ENCODE measurements around the gene CREB3L2.

The CREB3L2 gene

GRCh38 chr7:137990251-137990941 is 11.5 kb downstream of the CREB3L2 start:
- Histone ChIP-seq H3K27ac (ENCODE audit: low read depth, low read length) (peak overlapping the region; percentile 63), H3K4me1 (ENCODE audit: control insufficient read depth in 1 of 2, insufficient read depth in 2 of 2, low read length in 2 of 2) (peaks cover 58% of the 10 kb centered on the region in 2 donors), H3K4me3 (ENCODE audit: low read depth in 1 of 2, low read length in 2 of 2) (no peak overlapping the region), H3K9me3 (ENCODE audit: control insufficient read depth in 1 of 2, low read length in 2 of 2) (no peaks in the 10 kb centered on the region), H3K9ac (ENCODE audit: low read depth in 1 of 2, low read length in 2 of 2) (no peak overlapping the region), H3K36me3 (ENCODE audit: control insufficient read depth in 1 of 2, insufficient read depth in 2 of 2, low read length in 2 of 2) (no peaks in the 10 kb centered on the region), H3K27me3 (ENCODE audit: control insufficient read depth in 1 of 2, insufficient read depth in 2 of 2, low read length in 2 of 2) (no peaks in the 10 kb centered on the region)

- Histone ChIP-seq H3K36me3 (ENCODE audit: control insufficient read depth in 1 of 2, insufficient read depth in 2 of 2, low read length in 2 of 2) (no peaks in the 10 kb centered on the region), H3K9ac (ENCODE audit: low read depth in 1 of 2, low read length in 2 of 2) (peak overlapping the region in 1 of 2 donors; percentile 26), H3K27ac (ENCODE audit: low read depth, low read length) (peak overlapping the region; percentile 25), H3K4me3 (ENCODE audit: low read depth in 1 of 2, low read length in 2 of 2) (no peak overlapping the region), H3K27me3 (ENCODE audit: control insufficient read depth in 1 of 2, insufficient read depth in 2 of 2, low read length in 2 of 2) (no peaks in the 10 kb centered on the region), H3K9me3 (ENCODE audit: control insufficient read depth in 1 of 2, low read length in 2 of 2) (no peaks in the 10 kb centered on the region), H3K4me1 (ENCODE audit: control insufficient read depth in 1 of 2, insufficient read depth in 2 of 2, low read length in 2 of 2) (peaks cover 61 to 66% of the 10 kb centered on the region in 2 donors)
Measured at GRCh38 chr7:137989590-137989989, 12.3 kb downstream of the CREB3L2 start.

- Histone ChIP-seq H3K9me3 (ENCODE audit: control insufficient read depth in 1 of 2, low read length in 2 of 2) (no peaks in the 10 kb centered on the region), H3K27me3 (ENCODE audit: control insufficient read depth in 1 of 2, insufficient read depth in 2 of 2, low read length in 2 of 2) (no peaks in the 10 kb centered on the region), H3K4me3 (ENCODE audit: low read depth in 1 of 2, low read length in 2 of 2) (no peak overlapping the region), H3K27ac (ENCODE audit: low read depth, low read length) (peak overlapping the region; percentile 25), H3K9ac (ENCODE audit: low read depth in 1 of 2, low read length in 2 of 2) (no peak overlapping the region), H3K4me1 (ENCODE audit: control insufficient read depth in 1 of 2, insufficient read depth in 2 of 2, low read length in 2 of 2) (peaks cover 62 to 68% of the 10 kb centered on the region in 2 donors), H3K36me3 (ENCODE audit: control insufficient read depth in 1 of 2, insufficient read depth in 2 of 2, low read length in 2 of 2) (no peaks in the 10 kb centered on the region)
Measured at GRCh38 chr7:137989094-137989493, 12.8 kb downstream of the CREB3L2 start.

- H3K27ac ChIP-seq (ENCODE audit: low read depth, low read length): no peak overlapping the region
- H3K4me1 ChIP-seq (ENCODE audit: control insufficient read depth in 1 of 2, insufficient read depth in 2 of 2, low read length in 2 of 2): peaks cover 58 to 65% of the 10 kb centered on the region in 2 donors
- H3K36me3 ChIP-seq (ENCODE audit: control insufficient read depth in 1 of 2, insufficient read depth in 2 of 2, low read length in 2 of 2): peaks cover 5 to 6% of the 10 kb centered on the region in 2 donors
- H3K9me3 ChIP-seq (ENCODE audit: control insufficient read depth in 1 of 2, low read length in 2 of 2): peaks cover 0 to 4% of the 10 kb centered on the region in 2 donors
- H3K4me3 ChIP-seq (ENCODE audit: low read depth in 1 of 2, low read length in 2 of 2): no peak overlapping the region
- no peaks in the 10 kb centered on the region for H3K27me3 ChIP-seq (ENCODE audit: control insufficient read depth in 1 of 2, insufficient read depth in 2 of 2, low read length in 2 of 2)
- H3K9ac ChIP-seq (ENCODE audit: low read depth in 1 of 2, low read length in 2 of 2): peak overlapping the region in 1 of 2 donors; percentile 6
Measured at GRCh38 chr7:137987968-137988367, 13.9 kb downstream of the CREB3L2 start.

GRCh38 chr7:137987563-137987962 is 14.3 kb downstream of the CREB3L2 start:
- Histone ChIP-seq H3K9ac (ENCODE audit: low read depth in 1 of 2, low read length in 2 of 2) (no peak overlapping the region), H3K4me1 (ENCODE audit: control insufficient read depth in 1 of 2, insufficient read depth in 2 of 2, low read length in 2 of 2) (peaks cover 54 to 65% of the 10 kb centered on the region in 2 donors), H3K27ac (ENCODE audit: low read depth, low read length) (no peak overlapping the region), H3K36me3 (ENCODE audit: control insufficient read depth in 1 of 2, insufficient read depth in 2 of 2, low read length in 2 of 2) (peaks cover 5 to 6% of the 10 kb centered on the region in 2 donors), H3K4me3 (ENCODE audit: low read depth in 1 of 2, low read length in 2 of 2) (no peak overlapping the region), H3K9me3 (ENCODE audit: control insufficient read depth in 1 of 2, low read length in 2 of 2) (peaks cover 3 to 8% of the 10 kb centered on the region in 2 donors), H3K27me3 (ENCODE audit: control insufficient read depth in 1 of 2, insufficient read depth in 2 of 2, low read length in 2 of 2) (no peaks in the 10 kb centered on the region)

- Histone ChIP-seq H3K4me3 (ENCODE audit: low read depth in 1 of 2, low read length in 2 of 2) (no peak overlapping the region), H3K27ac (ENCODE audit: low read depth, low read length) (peak overlapping the region; percentile 30), H3K36me3 (ENCODE audit: control insufficient read depth in 1 of 2, insufficient read depth in 2 of 2, low read length in 2 of 2) (peaks cover 5 to 6% of the 10 kb centered on the region in 2 donors), H3K4me1 (ENCODE audit: control insufficient read depth in 1 of 2, insufficient read depth in 2 of 2, low read length in 2 of 2) (peaks cover 48 to 60% of the 10 kb centered on the region in 2 donors), H3K9me3 (ENCODE audit: control insufficient read depth in 1 of 2, low read length in 2 of 2) (peaks cover 3 to 8% of the 10 kb centered on the region in 2 donors), H3K27me3 (ENCODE audit: control insufficient read depth in 1 of 2, insufficient read depth in 2 of 2, low read length in 2 of 2) (no peaks in the 10 kb centered on the region), H3K9ac (ENCODE audit: low read depth in 1 of 2, low read length in 2 of 2) (peak overlapping the region in 1 of 2 donors; percentile 7)
Measured at GRCh38 chr7:137987018-137987349, 14.9 kb downstream of the CREB3L2 start.

- Histone ChIP-seq H3K27ac (ENCODE audit: low read depth, low read length) (peak overlapping the region; percentile 30), H3K9ac (ENCODE audit: low read depth in 1 of 2, low read length in 2 of 2) (peak overlapping the region; percentile 7 to 13), H3K36me3 (ENCODE audit: control insufficient read depth in 1 of 2, insufficient read depth in 2 of 2, low read length in 2 of 2) (peaks cover 5 to 6% of the 10 kb centered on the region in 2 donors), H3K4me1 (ENCODE audit: control insufficient read depth in 1 of 2, insufficient read depth in 2 of 2, low read length in 2 of 2) (peaks cover 51 to 62% of the 10 kb centered on the region in 2 donors), H3K4me3 (ENCODE audit: low read depth in 1 of 2, low read length in 2 of 2) (no peak overlapping the region), H3K9me3 (ENCODE audit: control insufficient read depth in 1 of 2, low read length in 2 of 2) (peaks cover 3 to 8% of the 10 kb centered on the region in 2 donors), H3K27me3 (ENCODE audit: control insufficient read depth in 1 of 2, insufficient read depth in 2 of 2, low read length in 2 of 2) (no peaks in the 10 kb centered on the region)
Measured at GRCh38 chr7:137986252-137987017, 15.5 kb downstream of the CREB3L2 start.

GRCh38 chr7:137985897-137986251 is 16.0 kb downstream of the CREB3L2 start:
- H3K36me3 ChIP-seq (ENCODE audit: control insufficient read depth in 1 of 2, insufficient read depth in 2 of 2, low read length in 2 of 2): peaks cover 5 to 6% of the 10 kb centered on the region in 2 donors
- peak overlapping the region in 1 of 2 donors; percentile 7 for H3K9ac ChIP-seq (ENCODE audit: low read depth in 1 of 2, low read length in 2 of 2)
- H3K4me3 ChIP-seq (ENCODE audit: low read depth in 1 of 2, low read length in 2 of 2): no peak overlapping the region
- peaks cover 56 to 67% of the 10 kb centered on the region in 2 donors for H3K4me1 ChIP-seq (ENCODE audit: control insufficient read depth in 1 of 2, insufficient read depth in 2 of 2, low read length in 2 of 2)
- H3K27ac ChIP-seq (ENCODE audit: low read depth, low read length): peak overlapping the region; percentile 15
- no peaks in the 10 kb centered on the region for H3K27me3 ChIP-seq (ENCODE audit: control insufficient read depth in 1 of 2, insufficient read depth in 2 of 2, low read length in 2 of 2)
- peaks cover 3 to 8% of the 10 kb centered on the region in 2 donors for H3K9me3 ChIP-seq (ENCODE audit: control insufficient read depth in 1 of 2, low read length in 2 of 2)

- Histone ChIP-seq H3K4me1 (ENCODE audit: control insufficient read depth in 1 of 2, insufficient read depth in 2 of 2, low read length in 2 of 2) (peaks cover 57 to 67% of the 10 kb centered on the region in 2 donors), H3K9ac (ENCODE audit: low read depth in 1 of 2, low read length in 2 of 2) (no peak overlapping the region), H3K9me3 (ENCODE audit: control insufficient read depth in 1 of 2, low read length in 2 of 2) (peaks cover 3 to 8% of the 10 kb centered on the region in 2 donors), H3K36me3 (ENCODE audit: control insufficient read depth in 1 of 2, insufficient read depth in 2 of 2, low read length in 2 of 2) (peaks cover 5 to 6% of the 10 kb centered on the region in 2 donors), H3K27me3 (ENCODE audit: control insufficient read depth in 1 of 2, insufficient read depth in 2 of 2, low read length in 2 of 2) (no peaks in the 10 kb centered on the region), H3K4me3 (ENCODE audit: low read depth in 1 of 2, low read length in 2 of 2) (no peak overlapping the region), H3K27ac (ENCODE audit: low read depth, low read length) (no peak overlapping the region)
Measured at GRCh38 chr7:137985253-137985896, 16.5 kb downstream of the CREB3L2 start.

All from duodenal mucosa (tissue), 2 donors.